Astrocyte (in vitro differentiated cells and primary cell): ENCODE results near the gene FARS2. TPM values are rescaled to one million over a fixed set of nuclear protein-coding genes. Genes with fewer than 3 reads are reported as not detected.

Source experiments
- DNase-seq: peaks from one replicate; pipeline ENCODE4 v3.0.0-alpha.2; 2010; ENCODE audit warnings: low read depth
- FAIRE-seq: peaks from 2 replicates; lab custom pipeline; 2011; peaks lifted over from hg19 to GRCh38; lab: Jason Lieb, UNC
- H2AFZ ChIP-seq: 2 replicates; pipeline ENCODE4 v1.6.0; 2012; ENCODE audit warnings: low read depth, low read length, inconsistent platforms
- H3K27ac ChIP-seq: 2 replicates; pipeline ENCODE4 v1.5.1; 2011; ENCODE audit warnings: low read depth, low read length, inconsistent platforms
- H3K27me3 ChIP-seq: 2 replicates; pipeline ENCODE4 v1.6.0; 2011; ENCODE audit warnings: low read length, inconsistent platforms; ENCODE audit not compliant: insufficient read depth
- H3K36me3 ChIP-seq: 2 replicates; pipeline ENCODE4 v1.5.1; 2011; ENCODE audit warnings: low read length, inconsistent platforms; ENCODE audit not compliant: insufficient read depth
- H3K4me1 ChIP-seq: 2 replicates; pipeline ENCODE4 v1.5.1; 2011; ENCODE audit warnings: low read length, inconsistent platforms; ENCODE audit not compliant: insufficient read depth
- H3K4me2 ChIP-seq: 2 replicates; pipeline ENCODE4 v1.6.0; 2012; ENCODE audit warnings: low read length, inconsistent platforms
- H3K4me3 ChIP-seq: 2 replicates; pipeline ENCODE4 v1.5.1; 2011; ENCODE audit warnings: low read depth, mild to moderate bottlenecking, low read length, inconsistent platforms; ENCODE audit not compliant: insufficient read depth
- H3K79me2 ChIP-seq: 2 replicates; pipeline ENCODE4 v1.6.0; 2012; ENCODE audit warnings: mild to moderate bottlenecking, low read length, inconsistent platforms; ENCODE audit not compliant: insufficient read depth
- H3K9ac ChIP-seq: 2 replicates; pipeline ENCODE4 v1.6.0; 2012; ENCODE audit warnings: mild to moderate bottlenecking, low read length, inconsistent platforms
- H3K9me3 ChIP-seq: 2 replicates; pipeline ENCODE4 v1.5.1; 2012; ENCODE audit warnings: low read depth, mild to moderate bottlenecking, low read length, inconsistent platforms; ENCODE audit not compliant: insufficient read depth
- H4K20me1 ChIP-seq: 2 replicates; pipeline ENCODE4 v1.6.0; 2012; ENCODE audit warnings: low read length, inconsistent platforms; ENCODE audit not compliant: insufficient read depth
- H3K27ac Mint-ChIP-seq: one replicate; pipeline ENCODE4 v1.8.0; 2021; ENCODE audit warnings: mild to moderate bottlenecking, mixed read lengths; ENCODE audit not compliant: unreplicated experiment
- H3K27me3 Mint-ChIP-seq: one replicate; pipeline ENCODE4 v1.8.0; 2021; ENCODE audit warnings: low read depth, mixed read lengths; ENCODE audit not compliant: unreplicated experiment
- H3K36me3 Mint-ChIP-seq: one replicate; pipeline ENCODE4 v1.8.0; 2021; ENCODE audit warnings: low read depth, mixed read lengths; ENCODE audit not compliant: unreplicated experiment
- H3K4me1 Mint-ChIP-seq: one replicate; pipeline ENCODE4 v1.8.0; 2021; ENCODE audit warnings: low read depth, mixed read lengths; ENCODE audit not compliant: unreplicated experiment
- H3K4me3 Mint-ChIP-seq: one replicate; pipeline ENCODE4 v1.8.0; 2021; ENCODE audit warnings: mild to moderate bottlenecking, moderate library complexity, mixed read lengths; ENCODE audit not compliant: unreplicated experiment
- H3K9me3 Mint-ChIP-seq: one replicate; pipeline ENCODE4 v1.8.0; 2021; ENCODE audit warnings: mild to moderate bottlenecking, mixed read lengths; ENCODE audit not compliant: unreplicated experiment
- EZH2 ChIP-seq: IDR thresholded peaks from 2 replicates; pipeline ENCODE4 v1.6.1; 2012; ENCODE audit warnings: mild to moderate bottlenecking, low read length, inconsistent platforms; ENCODE audit not compliant: insufficient read depth
- total RNA-seq: library from RNA; stranded (reverse); gene quantifications from 2 replicates; pipeline ENCODE4 v1.2.1, GENCODE V29; 2021
- TF ChIP-seq, protein P1 (sequence below): IDR thresholded peaks from 2 replicates; pipeline ENCODE4 v1.5.1; 2011; ENCODE audit warnings: low read depth, mild to moderate bottlenecking, inconsistent platforms, low read length, moderate library complexity; ENCODE audit not compliant: insufficient read depth

The FARS2 gene
- total RNA-seq, 1 donor from 2014 or later = 13.3 TPM

DNA sequence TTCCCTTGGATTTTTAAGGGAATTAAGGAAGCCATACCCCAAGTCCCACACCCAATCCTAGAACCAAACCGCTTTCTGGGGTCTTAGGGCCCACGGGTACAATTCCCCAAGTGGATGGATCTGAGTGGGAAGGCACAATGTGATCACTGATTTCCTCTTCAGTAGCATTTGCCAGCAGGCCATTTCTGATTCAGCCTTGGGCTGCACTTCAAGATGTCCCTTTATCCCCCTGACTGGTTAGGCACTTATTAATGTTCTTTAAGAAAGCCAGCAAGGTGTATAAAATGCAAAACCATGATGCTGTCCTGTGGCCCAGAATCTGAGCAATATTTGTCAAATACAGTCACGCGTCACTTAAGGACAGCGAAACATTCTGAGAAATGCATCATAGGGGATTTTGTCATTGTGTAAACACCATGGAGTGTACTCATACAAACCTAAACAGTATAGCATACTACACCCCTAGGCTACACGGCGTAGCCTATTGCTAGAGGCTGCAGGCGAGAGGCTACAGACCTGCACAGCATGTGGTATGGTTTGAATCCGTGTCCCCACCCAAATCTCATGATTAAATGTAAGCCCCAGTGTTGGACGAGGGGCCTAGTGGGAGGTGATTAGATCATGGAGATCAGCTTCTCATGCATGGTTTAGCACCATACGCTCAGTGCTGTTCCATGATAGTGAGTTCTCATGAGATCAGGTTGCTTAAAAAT, 511.3 kb downstream of the FARS2 start:
- no peaks in the 10 kb centered on the region for H3K27me3 ChIP-seq
- H3K4me3 ChIP-seq = no peak overlapping the region
- FAIRE-seq (no peak), DNase-seq (no peak)
- H3K4me2 ChIP-seq = no peak overlapping the region
- H3K9ac ChIP-seq = no peak overlapping the region
- H3K79me2 ChIP-seq = no peaks in the 10 kb centered on the region
- H3K36me3 ChIP-seq = no peaks in the 10 kb centered on the region
- H3K27ac ChIP-seq = no peak overlapping the region
- H3K4me1 Mint-ChIP-seq = no peaks in the 10 kb centered on the region
- H2AFZ ChIP-seq = no peak overlapping the region
- H3K4me1 ChIP-seq = no peaks in the 10 kb centered on the region
- H3K9me3 ChIP-seq = no peaks in the 10 kb centered on the region
- H3K9me3 Mint-ChIP-seq = peaks cover 8% of the 10 kb centered on the region
- H3K36me3 Mint-ChIP-seq = peaks cover 12% of the 10 kb centered on the region
- no peaks in the 10 kb centered on the region for H3K27me3 Mint-ChIP-seq
- no peaks in the 10 kb centered on the region for H4K20me1 ChIP-seq
- H3K4me3 Mint-ChIP-seq = no peak overlapping the region
- no peak overlapping the region for H3K27ac Mint-ChIP-seq
- TF ChIP-seq EZH2 = no peak
- TF ChIP-seq, protein P1, sequence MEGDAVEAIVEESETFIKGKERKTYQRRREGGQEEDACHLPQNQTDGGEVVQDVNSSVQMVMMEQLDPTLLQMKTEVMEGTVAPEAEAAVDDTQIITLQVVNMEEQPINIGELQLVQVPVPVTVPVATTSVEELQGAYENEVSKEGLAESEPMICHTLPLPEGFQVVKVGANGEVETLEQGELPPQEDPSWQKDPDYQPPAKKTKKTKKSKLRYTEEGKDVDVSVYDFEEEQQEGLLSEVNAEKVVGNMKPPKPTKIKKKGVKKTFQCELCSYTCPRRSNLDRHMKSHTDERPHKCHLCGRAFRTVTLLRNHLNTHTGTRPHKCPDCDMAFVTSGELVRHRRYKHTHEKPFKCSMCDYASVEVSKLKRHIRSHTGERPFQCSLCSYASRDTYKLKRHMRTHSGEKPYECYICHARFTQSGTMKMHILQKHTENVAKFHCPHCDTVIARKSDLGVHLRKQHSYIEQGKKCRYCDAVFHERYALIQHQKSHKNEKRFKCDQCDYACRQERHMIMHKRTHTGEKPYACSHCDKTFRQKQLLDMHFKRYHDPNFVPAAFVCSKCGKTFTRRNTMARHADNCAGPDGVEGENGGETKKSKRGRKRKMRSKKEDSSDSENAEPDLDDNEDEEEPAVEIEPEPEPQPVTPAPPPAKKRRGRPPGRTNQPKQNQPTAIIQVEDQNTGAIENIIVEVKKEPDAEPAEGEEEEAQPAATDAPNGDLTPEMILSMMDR = no peak

DNA sequence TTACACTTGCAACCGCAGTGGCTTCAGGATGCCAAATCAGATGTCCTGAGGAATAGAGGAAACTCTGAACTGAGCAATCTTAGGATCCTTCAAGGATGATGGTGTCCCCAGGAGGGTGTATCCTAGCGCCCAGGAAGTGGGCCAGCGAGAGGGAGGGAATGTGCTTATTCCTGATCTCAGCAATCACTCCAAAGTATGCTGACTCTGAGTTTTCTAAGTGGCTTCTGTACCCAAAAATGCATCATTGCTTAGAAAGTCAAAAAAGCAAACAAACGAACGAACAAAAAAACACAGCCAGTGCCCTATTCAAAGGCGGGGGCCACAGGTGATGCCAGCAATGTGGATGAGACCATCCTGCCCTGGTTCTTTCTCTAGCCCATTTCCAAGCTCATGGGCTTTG, 514.8 kb downstream of the FARS2 start:
- Histone ChIP-seq H3K27ac (no peak overlapping the region), H3K79me2 (no peaks in the 10 kb centered on the region), H3K36me3 (no peaks in the 10 kb centered on the region), H3K9ac (no peak overlapping the region), H3K27me3 (no peaks in the 10 kb centered on the region), H3K4me1 (no peaks in the 10 kb centered on the region), H3K4me3 (no peak overlapping the region), H3K4me2 (no peak overlapping the region), H2AFZ (no peak overlapping the region), H3K9me3 (no peaks in the 10 kb centered on the region), H4K20me1 (no peaks in the 10 kb centered on the region)
- Mint-ChIP-seq H3K4me3 (no peak overlapping the region), H3K9me3 (no peaks in the 10 kb centered on the region), H3K27ac (no peak overlapping the region), H3K4me1 (no peaks in the 10 kb centered on the region), H3K36me3 (peaks cover 8% of the 10 kb centered on the region), H3K27me3 (no peaks in the 10 kb centered on the region)
- no peak for TF ChIP-seq EZH2
- TF ChIP-seq, protein P1 = no peak
- FAIRE-seq = no peak
- no peak for DNase-seq

DNA sequence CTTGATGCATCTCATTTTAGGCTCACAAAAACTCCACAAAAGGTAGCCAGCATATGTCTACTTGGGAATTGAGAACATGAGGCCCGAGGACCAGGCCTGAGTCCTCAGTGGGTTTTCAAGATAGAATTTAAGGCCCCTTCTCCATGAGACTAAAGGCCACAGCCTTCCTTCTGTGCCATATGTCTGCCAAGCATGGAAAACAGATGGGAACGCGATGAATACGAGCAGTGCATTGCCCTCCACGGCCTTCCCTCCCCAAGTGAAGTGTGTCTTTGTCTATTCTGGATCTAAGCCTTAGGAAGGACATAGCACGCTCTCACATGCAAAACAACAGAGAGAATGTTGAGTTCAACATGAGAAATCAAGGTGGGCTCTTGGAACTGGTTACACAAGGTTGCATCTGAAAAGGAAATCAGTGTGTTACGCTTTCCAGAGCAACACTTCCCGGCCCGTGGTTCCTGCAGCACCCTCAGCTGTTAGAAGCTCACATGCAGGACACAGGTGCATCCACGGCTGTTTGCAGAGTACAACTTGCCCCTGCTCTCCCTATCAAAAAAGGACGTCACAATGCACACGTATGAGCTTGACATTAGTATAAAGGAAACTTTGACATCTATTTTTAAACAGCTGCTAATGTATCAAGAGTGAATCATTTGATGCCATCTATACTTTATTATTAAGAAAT, 515.5 kb downstream of the FARS2 start:
- Histone ChIP-seq H3K9ac (no peak overlapping the region), H3K27me3 (no peaks in the 10 kb centered on the region), H2AFZ (no peak overlapping the region), H3K4me1 (no peaks in the 10 kb centered on the region), H3K36me3 (no peaks in the 10 kb centered on the region), H3K4me3 (no peak overlapping the region), H3K79me2 (no peaks in the 10 kb centered on the region), H3K27ac (no peak overlapping the region), H3K4me2 (no peak overlapping the region), H3K9me3 (no peaks in the 10 kb centered on the region), H4K20me1 (no peaks in the 10 kb centered on the region)
- DNase-seq (no peak), FAIRE-seq (no peak)
- H3K27me3 Mint-ChIP-seq = no peaks in the 10 kb centered on the region
- TF ChIP-seq, protein P1 = no peak
- TF ChIP-seq EZH2 = no peak
- H3K9me3 Mint-ChIP-seq = no peaks in the 10 kb centered on the region
- H3K27ac Mint-ChIP-seq = no peak overlapping the region
- no peaks in the 10 kb centered on the region for H3K4me1 Mint-ChIP-seq
- H3K36me3 Mint-ChIP-seq = peaks cover 10% of the 10 kb centered on the region
- no peak overlapping the region for H3K4me3 Mint-ChIP-seq
